Measurements from ENCODE around the gene SCMH1.

DNA sequence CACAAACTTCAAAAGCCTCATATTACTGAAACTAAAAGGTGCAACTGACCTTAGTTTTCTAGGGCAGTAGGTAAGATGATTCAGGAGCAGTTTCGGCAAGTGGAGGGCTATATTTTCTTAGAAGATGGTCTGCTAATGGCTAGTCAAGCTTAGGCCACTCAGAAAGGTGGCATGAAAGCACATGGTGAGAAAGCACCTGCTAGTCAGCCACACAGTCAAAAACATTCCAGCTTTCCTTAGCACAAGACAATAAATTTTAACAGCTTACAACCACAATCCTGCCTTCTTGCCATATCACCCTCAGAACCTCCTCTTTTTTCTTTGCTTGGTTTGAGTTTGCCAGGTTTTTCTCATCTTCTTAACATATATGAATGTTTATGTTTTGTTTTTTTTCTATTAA lies 139.5 kb downstream of the SCMH1 start:
- no peak for TF ChIP-seq CBFB (CRISPR knock-in tag; IDR thresholded peaks at IDR 0.05; ENCODE audit: low read depth)
- TF ChIP-seq, protein P1, sequence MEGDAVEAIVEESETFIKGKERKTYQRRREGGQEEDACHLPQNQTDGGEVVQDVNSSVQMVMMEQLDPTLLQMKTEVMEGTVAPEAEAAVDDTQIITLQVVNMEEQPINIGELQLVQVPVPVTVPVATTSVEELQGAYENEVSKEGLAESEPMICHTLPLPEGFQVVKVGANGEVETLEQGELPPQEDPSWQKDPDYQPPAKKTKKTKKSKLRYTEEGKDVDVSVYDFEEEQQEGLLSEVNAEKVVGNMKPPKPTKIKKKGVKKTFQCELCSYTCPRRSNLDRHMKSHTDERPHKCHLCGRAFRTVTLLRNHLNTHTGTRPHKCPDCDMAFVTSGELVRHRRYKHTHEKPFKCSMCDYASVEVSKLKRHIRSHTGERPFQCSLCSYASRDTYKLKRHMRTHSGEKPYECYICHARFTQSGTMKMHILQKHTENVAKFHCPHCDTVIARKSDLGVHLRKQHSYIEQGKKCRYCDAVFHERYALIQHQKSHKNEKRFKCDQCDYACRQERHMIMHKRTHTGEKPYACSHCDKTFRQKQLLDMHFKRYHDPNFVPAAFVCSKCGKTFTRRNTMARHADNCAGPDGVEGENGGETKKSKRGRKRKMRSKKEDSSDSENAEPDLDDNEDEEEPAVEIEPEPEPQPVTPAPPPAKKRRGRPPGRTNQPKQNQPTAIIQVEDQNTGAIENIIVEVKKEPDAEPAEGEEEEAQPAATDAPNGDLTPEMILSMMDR (IDR thresholded peaks at IDR 0.05) = no peak
- no peak for TF ChIP-seq NR3C1 (CRISPR knock-in tag; conservative IDR thresholded peaks at IDR 0.05; ENCODE audit: low read depth)
- TF ChIP-seq, protein P2, sequence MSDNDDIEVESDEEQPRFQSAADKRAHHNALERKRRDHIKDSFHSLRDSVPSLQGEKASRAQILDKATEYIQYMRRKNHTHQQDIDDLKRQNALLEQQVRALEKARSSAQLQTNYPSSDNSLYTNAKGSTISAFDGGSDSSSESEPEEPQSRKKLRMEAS (CRISPR knock-in tag; IDR thresholded peaks at IDR 0.05) = no peak
- TF ChIP-seq, protein P3, sequence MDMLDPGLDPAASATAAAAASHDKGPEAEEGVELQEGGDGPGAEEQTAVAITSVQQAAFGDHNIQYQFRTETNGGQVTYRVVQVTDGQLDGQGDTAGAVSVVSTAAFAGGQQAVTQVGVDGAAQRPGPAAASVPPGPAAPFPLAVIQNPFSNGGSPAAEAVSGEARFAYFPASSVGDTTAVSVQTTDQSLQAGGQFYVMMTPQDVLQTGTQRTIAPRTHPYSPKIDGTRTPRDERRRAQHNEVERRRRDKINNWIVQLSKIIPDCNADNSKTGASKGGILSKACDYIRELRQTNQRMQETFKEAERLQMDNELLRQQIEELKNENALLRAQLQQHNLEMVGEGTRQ (CRISPR knock-in tag; IDR thresholded peaks at IDR 0.05) = no peak
- TF ChIP-seq, protein P4, sequence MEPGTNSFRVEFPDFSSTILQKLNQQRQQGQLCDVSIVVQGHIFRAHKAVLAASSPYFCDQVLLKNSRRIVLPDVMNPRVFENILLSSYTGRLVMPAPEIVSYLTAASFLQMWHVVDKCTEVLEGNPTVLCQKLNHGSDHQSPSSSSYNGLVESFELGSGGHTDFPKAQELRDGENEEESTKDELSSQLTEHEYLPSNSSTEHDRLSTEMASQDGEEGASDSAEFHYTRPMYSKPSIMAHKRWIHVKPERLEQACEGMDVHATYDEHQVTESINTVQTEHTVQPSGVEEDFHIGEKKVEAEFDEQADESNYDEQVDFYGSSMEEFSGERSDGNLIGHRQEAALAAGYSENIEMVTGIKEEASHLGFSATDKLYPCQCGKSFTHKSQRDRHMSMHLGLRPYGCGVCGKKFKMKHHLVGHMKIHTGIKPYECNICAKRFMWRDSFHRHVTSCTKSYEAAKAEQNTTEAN (CRISPR knock-in tag; IDR thresholded peaks at IDR 0.05) = no peak
- TF ChIP-seq FOXP1 (CRISPR knock-in tag; IDR thresholded peaks at IDR 0.05; ENCODE audit: borderline replicate concordance) = no peak
- no peak for TF ChIP-seq TEAD1 (CRISPR knock-in tag; IDR thresholded peaks at IDR 0.05)
- TF ChIP-seq, protein P5, sequence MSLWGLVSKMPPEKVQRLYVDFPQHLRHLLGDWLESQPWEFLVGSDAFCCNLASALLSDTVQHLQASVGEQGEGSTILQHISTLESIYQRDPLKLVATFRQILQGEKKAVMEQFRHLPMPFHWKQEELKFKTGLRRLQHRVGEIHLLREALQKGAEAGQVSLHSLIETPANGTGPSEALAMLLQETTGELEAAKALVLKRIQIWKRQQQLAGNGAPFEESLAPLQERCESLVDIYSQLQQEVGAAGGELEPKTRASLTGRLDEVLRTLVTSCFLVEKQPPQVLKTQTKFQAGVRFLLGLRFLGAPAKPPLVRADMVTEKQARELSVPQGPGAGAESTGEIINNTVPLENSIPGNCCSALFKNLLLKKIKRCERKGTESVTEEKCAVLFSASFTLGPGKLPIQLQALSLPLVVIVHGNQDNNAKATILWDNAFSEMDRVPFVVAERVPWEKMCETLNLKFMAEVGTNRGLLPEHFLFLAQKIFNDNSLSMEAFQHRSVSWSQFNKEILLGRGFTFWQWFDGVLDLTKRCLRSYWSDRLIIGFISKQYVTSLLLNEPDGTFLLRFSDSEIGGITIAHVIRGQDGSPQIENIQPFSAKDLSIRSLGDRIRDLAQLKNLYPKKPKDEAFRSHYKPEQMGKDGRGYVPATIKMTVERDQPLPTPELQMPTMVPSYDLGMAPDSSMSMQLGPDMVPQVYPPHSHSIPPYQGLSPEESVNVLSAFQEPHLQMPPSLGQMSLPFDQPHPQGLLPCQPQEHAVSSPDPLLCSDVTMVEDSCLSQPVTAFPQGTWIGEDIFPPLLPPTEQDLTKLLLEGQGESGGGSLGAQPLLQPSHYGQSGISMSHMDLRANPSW (CRISPR knock-in tag; conservative IDR thresholded peaks at IDR 0.05; ENCODE audit: low read depth) = no peak
- TF ChIP-seq, protein P6, sequence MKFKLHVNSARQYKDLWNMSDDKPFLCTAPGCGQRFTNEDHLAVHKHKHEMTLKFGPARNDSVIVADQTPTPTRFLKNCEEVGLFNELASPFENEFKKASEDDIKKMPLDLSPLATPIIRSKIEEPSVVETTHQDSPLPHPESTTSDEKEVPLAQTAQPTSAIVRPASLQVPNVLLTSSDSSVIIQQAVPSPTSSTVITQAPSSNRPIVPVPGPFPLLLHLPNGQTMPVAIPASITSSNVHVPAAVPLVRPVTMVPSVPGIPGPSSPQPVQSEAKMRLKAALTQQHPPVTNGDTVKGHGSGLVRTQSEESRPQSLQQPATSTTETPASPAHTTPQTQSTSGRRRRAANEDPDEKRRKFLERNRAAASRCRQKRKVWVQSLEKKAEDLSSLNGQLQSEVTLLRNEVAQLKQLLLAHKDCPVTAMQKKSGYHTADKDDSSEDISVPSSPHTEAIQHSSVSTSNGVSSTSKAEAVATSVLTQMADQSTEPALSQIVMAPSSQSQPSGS (CRISPR knock-in tag; IDR thresholded peaks at IDR 0.05; ENCODE audit: borderline replicate concordance, low read depth) = no peak
- no peak for TF ChIP-seq JUN (CRISPR knock-in tag; IDR thresholded peaks at IDR 0.05)
- no peak for TF ChIP-seq TEAD4 (CRISPR knock-in tag; IDR thresholded peaks at IDR 0.05)
- no peak for TF ChIP-seq TP53 (CRISPR knock-in tag; IDR thresholded peaks at IDR 0.05)
- TF ChIP-seq, protein P7, sequence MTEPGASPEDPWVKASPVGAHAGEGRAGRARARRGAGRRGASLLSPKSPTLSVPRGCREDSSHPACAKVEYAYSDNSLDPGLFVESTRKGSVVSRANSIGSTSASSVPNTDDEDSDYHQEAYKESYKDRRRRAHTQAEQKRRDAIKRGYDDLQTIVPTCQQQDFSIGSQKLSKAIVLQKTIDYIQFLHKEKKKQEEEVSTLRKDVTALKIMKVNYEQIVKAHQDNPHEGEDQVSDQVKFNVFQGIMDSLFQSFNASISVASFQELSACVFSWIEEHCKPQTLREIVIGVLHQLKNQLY (CRISPR knock-in tag; IDR thresholded peaks at IDR 0.05) = no peak
